ENCODE results near the gene ARHGAP44.
"Not testable (repeated sequence)": the region's sequence is repeated elsewhere in the genome, so short reads cannot be mapped to it uniquely, and the experiment has no call there.

Gene ARHGAP44

DNA sequence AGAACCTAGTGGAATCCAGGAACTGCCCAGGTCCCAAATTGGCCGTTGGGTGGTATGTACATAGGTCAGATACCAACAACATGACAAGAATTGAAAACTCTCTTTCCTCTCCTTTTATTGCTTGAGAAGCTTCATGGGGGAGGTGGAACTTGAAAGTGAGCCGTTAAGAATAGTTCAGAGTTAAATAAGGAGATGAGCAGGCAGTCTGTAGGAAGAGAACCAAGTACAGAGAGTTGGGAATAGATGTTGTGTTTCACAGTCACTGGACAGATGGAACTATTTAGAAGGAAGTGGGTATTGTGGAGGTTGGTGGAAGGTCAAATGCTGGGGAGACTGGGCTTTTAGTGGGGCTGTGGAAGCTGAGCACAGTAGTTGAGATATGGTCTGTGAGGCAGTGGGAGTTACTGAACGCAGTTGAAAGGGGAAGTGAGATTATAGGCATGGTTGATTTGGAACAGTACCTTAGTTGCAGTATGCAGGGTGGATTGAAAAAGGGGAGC lies 26.4 kb downstream of the ARHGAP44 start:
- no peak for DNase-seq

DNA sequence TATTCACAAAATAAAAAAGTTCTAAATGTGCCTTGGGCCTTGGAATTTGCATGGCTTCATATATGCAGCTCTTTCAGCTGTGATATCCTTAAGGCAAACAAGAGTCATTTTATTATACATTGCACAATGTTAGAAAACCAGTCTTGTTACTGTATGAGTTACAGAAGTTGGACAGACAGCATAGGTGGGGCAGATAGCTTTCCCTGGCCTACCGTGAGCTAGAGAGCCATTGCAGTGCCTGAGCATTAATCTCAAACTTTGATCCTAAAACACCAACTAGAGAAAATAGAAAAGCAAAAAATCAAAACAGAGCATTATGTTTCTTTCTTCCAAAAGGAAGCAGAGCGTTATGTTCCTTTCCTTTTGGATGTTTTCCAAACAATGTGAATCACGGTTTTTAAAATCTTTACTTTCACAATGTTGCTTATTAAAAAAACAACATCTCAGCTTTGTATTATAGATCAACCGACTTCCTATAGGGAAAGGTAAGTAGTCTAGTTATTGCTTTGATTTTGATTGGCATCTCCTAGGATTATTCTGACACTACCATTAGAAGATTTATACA lies 32.2 kb downstream of the ARHGAP44 start:
- no peak for DNase-seq

DNA sequence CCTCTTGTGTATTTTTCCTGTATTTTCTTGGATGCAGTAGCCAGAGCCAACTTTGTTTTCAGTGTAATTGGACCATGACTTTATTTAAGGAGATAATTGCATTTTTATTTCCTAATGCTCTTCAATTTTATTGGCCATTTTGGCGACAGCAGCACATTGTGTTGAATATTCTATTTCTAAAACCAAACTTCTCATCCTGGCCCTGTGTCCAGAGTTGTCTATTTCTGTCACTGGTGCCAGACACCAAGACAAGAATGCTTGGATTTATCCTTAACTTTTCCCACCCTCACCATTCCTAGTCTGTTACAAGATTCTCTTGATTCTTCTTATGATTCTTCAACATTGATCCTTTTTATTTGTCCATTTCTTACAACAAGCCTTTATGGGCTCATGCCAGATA lies 37.1 kb downstream of the ARHGAP44 start:
- DNase-seq = no peak

DNA sequence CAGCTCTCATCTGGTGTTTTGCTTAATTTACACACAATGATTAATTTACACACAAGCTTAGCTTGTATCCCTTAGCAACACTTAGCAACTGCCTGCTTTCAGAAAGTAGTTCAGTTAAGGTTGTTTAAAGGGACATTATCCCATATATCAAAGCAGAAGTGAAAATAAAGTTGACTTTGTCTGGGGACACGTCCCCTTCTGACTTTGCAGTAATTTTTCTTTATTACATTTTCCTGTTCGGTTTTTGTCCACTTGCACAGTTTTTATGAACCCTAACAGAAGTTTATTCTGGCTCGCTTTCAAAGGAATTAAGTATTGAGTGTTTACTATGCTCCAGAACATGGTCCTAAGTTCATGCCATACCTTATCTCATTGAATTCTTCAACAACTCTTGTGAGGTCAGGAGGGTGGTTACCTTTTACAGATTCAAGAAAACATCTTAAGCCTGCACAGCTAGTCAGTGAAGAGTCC lies 41.5 kb downstream of the ARHGAP44 start:
- DNase-seq = no peak

DNA sequence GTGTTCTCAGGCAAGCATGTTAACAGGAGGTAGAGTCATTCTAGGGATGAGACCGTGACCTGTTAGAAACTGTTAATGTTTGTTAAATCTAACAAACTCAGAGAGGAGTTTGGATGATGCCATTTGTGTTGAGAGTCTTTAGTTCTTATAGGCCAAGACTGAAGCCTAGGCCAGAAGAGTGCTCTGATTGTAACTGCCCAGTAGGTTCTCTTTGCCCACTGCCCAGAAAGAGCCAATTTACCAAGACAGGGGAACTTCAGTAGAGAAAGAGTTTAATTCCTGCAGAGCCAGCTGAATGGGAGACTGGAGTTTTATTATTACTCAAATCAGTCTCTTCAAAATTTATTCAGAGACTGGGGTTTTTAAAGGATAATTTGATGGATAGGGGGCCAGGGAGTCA lies 42.5 kb downstream of the ARHGAP44 start:
- no peak for DNase-seq

DNA sequence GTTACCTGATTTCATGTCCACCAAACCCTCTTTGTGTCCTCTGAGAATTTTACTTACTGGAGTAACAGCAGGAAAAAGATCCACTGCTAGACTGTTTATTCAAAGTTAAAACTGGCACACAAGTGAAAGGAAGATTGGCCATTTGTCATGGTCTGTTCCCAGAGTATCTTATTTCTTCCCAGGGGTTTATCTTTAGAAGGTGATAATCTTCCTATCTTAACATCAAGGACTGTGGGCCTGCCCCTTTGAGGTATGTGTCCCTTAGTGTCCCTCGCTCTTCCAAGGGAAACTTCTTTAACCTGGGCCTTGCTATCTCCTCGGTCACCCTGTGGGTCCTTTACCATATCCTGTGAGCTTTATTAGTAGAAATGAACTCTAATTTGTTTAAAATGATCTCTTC lies 49.7 kb downstream of the ARHGAP44 start:
- DNase-seq = no peak

DNA sequence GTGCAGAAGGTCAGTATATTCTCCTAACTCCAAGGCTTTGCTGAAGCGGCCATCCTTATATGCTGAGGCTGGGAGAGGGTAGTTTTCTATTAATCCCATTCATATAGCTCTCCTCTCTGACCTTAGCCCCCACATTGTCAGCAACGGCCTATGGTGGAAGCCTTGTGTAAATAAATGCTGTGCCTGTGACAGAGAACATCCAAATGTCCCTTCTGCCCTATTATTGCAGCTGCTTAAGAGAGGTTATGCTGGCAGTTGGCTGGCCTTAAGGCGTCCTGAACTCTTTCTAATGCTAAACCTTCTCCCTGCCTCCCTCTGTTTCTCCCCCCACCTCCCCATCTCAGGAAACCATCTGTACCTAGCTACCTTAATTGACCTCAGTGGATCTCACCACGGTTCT lies 53.6 kb downstream of the ARHGAP44 start:
- no peak for DNase-seq

DNA sequence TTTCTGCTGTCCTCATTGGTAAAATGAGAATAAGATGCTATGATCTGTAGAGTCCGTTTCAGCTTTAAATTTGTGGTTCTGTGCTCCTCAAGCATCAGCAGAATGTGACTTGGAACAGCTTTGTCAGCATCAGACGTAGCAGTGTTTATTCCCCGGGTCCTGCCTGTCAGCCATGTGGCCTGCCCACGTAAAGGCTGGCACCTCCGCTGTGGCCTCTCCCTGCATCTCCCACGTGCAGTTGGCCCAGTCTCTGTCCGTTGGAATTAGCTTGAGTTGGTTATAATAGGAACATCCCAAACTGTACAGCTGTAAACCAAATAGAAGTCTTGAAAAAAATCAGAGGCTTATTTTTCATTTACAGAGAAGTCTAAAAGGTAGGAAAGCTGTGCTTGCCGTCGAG lies 61.7 kb downstream of the ARHGAP44 start:
- DNase-seq = no peak

DNA sequence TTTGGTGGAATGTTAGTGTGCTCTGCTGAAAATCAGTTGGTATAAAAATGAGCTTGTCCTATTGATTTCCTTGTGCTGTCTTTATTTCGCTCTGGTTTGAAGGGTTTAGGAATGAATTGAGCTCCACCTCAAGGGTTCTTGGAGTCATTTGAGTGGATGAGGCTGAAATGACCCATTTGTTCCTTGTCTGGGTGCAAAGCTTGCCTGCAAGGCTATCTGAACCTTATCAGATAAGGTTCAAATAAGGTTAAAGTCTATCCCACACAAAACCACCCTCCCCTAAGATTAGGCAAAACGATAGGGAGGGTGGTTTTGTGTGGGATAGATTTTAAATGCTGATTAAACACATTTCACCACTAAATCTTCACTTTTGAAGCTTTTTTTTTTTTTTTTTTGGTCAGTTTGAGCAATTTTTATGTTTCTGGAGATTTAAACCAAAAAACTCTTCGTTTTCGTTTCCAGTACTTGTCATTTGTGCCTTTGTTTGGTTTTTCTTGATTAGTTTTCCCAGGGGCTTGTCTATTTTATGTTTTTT lies 62.7 kb downstream of the ARHGAP44 start:
- DNase-seq = no peak

DNA sequence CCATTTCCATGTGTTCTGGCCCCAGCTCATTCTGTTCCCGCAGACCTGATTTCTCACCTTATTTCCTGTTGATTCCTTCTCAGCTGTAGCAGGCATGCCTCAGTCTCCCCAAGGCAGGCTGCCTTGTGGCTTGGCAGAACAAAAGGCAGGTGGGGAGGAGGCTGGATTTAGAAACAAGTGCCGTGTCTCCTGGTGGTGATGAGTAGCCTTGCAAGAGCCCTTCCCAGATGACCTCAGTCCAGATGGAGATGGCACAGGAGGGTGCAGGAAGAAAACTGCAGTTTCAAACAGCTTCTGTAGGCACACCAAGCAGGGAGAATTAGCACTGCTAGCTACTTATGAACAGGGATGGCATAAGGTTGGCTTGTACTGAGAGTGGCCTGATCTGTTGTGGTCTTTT lies 64.6 kb downstream of the ARHGAP44 start:
- no peak for DNase-seq

DNA sequence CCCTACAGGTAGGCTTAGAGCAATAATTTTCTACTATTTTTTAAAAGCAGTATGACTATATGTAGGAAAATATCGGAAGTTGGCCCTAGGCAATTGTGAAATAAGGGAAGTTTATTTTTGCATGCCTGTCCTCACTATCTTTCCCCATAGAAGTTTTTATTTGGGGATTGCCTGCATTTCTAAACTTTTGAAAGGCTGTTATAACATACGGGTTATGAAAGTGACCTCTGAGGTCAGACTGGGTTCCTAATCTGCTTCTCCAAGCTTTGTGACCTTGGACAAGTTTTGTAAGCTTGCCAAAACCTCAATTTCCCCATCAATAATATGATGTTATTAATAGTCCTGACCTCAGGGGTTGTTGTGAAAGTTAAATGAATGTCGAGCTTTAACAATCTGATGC lies 67.1 kb downstream of the ARHGAP44 start:
- DNase-seq = no peak

DNA sequence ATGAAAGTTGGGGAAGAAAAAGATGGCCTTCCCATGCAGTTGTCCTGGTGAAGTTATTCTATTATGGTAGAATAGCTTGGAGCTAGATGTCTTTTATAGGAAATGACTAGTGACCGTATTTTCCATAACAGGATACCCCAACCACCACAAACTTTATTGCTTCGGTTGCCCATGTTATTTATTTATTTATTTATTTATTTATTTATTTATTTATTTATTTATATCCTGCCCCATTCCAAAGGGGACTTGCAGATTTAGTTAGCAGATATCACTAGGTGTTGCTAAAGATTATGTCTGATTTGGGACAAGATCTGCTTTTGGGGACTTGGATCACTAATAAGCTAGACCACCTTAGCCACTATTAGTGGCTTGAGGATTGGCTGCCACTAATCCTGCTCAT lies 68.3 kb downstream of the ARHGAP44 start:
- DNase-seq = no peak

DNA sequence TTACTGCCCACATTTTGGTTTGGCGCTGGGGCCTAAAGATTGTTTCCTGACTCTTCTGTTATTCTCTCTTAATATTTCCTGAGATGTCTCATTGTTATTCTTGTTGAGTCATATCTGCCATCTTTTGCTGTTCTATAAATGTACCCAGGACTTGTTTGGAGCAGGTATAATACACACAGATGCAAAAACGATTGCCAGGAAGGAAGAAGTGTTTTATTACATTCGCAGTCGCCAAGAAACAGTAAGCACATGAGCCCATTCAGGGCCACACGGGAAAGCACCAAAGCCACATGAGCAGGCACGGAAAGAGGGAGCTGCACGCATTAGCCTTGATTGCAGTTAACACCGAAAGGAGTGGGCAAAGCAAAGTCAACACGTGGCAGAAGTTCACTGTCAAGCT lies 70.2 kb downstream of the ARHGAP44 start:
- no peak for DNase-seq

DNA sequence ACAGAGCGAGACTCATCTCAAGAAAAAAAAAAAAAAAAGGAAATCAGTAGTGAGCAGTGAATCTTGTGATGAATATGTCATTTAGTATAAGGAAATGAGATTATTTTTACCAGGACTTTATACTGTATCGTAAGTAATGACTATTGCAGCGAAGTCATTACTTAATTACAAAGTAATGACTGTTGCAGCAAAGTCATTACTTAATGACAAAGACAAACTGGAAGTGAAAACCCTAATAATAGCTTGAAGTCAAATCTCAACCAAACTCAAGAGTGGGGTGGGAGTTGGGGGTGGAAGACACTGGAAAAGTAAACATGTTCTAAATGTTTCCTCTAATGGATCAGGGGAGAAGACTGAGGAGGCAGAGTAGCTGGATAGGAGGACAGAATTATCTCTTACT lies 76.5 kb downstream of the ARHGAP44 start:
- no peak for DNase-seq

DNA sequence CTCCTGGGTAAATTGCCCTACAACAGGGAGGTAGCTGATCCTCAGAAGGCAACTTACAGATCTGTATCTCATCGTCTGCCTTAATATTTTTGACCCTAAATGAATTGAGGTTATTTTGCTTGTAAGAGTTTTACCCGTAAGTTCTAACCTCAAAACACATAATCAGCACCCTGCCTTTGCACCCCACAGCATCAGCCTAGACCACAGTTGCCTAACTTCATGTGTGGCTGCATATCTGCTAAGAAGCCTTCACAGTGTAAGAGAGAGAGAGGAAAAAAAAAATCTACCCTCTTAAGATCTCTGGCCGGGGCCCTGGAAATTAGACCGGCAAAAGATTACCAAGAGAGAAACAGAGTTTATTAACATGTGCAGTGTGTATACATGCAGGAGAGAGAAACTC lies 76.9 kb downstream of the ARHGAP44 start:
- no peak for DNase-seq

DNA sequence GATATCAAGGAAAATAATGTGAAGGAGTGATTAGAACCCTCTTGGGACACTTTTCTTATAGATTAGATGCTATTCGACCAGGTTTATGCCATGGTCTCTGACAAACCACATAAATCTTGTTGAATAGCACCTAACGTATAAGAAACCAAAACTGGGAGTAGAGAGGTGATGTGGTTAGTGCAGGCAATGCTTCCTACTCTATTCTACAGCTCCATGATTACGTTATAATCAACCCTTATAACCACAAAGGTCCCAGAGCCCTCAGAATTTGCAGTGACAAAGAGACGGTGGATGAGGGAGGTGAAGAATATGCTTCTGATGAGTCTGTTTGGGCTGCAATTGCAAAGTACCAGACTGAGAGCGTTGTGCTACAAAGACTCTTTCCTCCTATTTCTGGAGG lies 78.4 kb downstream of the ARHGAP44 start:
- no peak for DNase-seq

DNA sequence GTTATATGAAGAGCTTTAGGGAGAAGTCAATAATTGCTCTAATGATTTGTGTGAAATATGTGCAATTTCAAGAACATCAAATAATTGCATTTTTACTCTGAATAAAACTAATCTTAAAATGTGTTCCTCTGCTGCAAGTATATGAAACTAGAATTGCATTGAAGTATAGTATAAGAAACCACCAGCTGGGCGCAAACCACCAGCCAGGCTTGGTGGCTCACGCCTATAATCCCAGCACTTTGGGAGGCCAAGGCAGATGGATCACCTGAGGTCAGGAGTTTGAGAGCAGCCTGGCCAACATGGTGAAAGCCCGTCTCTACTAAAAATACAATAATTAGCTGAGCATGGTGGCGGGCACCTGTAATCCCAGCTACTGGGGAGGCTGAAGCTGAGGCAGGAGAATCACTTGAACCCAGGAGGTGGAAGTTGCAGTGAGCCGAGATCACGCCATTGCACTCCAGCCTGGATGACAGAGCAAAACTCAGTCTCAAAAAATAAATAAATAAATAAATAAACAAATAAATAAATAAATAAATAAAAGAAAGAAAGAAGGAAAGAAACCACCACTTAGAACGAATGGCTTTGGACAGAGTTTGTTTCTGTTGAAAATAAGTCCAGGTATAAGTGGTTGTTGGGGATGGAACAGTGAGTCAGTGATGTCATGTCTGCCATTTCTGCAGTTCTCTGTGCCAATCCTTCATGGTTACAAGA lies 84.3 kb downstream of the ARHGAP44 start:
- DNase-seq = not testable (repeated sequence)

DNA sequence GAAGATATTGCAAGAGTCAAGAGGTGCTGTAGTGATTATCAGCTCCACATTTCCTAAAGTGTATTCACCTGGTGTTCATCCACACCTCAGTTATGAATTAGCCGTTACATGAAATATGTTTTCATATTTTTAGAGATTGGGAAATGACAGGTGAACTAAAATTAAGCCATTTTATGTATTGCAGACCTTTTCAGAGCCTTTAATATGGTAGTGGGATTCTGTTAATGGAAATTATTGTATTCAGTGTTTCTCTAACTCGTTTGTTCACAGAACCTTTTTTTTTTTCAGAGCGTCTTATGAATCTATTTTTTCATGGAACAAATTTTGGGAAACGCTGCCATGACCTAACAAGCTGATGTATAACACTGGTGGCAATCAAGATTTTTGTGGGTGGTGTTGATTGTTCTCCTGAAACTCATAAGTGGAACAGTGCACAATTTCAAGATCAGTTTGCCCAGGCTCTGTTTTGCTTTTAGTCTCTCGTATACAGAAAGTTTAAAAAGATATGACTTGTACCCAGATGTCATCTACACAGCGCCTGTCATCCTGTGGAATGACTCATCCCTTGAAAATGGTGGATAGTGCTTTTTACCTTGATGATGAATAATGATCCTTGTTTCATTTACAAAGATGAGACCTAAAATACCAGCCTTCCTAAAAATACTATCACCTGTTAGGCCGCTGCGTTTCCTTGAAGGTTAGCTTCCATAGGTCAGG lies 88.8 kb downstream of the ARHGAP44 start:
- DNase-seq = no peak

DNA sequence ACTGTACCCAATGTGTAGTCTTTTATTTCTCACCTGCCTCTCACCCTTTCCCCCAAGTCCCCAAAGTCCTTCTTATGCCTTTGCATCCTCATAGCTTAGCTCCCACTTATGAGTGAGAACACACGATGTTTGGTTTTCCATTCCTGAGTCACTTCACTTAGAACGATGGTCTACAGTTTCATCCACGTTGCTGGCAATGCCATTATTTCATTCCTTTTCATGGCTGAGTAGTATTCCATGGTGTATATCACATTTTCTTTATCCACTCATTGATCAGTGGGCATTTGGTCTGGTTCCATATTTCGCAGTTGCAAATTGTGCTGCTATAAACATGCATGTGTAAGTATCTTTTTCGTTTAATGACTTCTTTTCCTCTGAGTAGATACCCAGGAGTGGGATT lies 89.8 kb downstream of the ARHGAP44 start:
- not testable (repeated sequence) for DNase-seq

DNA sequence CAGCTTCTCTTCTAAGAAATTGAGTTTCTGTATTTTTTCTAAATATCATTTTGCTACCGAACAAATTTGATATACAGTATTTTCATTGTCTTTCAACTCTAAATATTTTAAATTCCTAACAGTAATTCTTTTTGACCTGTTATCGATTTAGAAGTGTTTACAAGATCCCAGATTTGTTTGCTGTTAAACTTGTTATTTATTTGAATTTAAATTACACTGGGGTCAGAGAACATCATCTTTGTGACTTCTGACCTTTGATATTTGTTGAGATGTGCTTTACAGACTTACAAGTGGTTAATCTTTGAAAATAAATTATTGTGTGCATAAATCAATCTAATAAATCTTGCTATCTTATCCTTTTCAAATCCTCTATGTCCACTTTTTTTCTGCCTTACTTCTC lies 94.2 kb downstream of the ARHGAP44 start:
- no peak for DNase-seq

DNA sequence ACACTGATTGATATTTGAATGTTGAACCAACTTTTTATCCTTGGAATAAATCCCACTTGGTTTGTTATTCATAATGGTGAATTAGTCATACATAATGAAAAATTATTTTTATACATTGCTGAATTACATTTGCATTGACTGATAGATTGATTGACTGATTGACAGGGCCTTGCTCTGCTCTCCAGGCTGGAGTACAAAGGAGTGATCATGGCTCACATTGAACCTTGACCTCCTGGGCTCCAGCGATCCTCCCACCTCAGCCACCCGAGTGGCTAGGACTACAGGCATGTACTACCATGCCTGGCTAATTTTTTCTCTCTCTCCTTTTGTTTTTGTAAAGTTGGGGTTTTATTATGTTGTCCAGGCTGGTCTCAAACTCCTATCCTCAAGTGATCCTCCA lies 97.8 kb downstream of the ARHGAP44 start:
- DNase-seq = no peak

DNA sequence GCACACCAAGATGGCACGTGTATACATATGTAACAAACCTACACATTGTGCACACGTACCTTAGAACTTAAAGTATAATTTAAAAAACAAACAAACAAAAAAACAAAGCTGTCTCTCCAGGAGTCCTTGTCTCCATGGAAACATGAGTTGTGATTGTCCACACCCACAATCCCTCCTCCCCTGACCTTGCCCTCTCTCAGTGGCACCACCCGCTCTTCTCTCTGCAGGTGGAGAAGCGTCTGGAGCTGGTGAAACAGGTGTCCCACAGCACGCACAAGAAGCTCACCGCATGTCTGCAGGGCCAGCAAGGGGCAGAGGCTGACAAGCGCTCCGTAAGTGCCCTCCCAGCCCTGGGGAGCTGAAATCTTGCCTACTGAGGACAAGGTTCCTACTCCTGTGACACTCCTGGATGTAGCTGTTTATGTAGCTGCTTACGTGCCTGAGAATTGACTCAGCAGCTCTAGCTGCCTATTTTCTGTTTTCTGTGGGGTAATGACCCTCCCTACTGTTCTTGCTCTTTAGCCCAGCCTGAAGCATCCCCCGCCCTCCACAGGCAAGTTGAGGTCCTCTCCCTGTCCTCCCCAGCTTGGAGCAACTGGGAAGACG lies 107.0 kb downstream of the ARHGAP44 start:
- DNase-seq = no peak

DNA sequence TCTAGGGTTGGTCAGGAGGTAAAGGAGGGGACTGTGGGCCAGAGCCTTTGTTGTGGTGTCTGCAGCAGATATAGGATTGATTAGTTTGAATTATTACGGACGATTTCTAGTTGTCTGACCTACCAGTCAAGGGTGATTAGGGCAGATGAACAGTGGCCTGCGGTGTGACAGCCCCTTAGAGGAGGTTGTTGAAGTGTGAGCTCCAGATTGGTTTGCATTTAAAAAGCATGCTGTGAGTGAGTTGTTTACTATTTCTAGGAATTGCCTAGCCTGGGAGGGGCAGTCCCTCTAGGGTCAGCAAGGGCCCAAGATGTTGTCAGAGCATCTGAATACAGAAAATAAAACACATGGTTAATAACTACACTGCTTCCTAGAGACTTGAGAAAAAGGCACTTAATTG lies 108.8 kb downstream of the ARHGAP44 start:
- no peak for DNase-seq
